Measurements from ENCODE around the gene TMEM237.

Gene TMEM237

GRCh38 chr2:201574766-201575165 is 68.5 kb downstream of the TMEM237 start:
- H3K4me3 ChIP-seq (ENCODE audit: low read depth, low read length): no peak overlapping the region

GRCh38 chr2:201572846-201573508 is 70.3 kb downstream of the TMEM237 start:
- no peak for DNase-seq (ENCODE audit: low read depth)
- no peak overlapping the region for H3K4me3 ChIP-seq (ENCODE audit: low read depth, low read length)

More at GRCh38 chr2:201574766-201575165, 68.5 kb downstream of the TMEM237 start:
- DNase-seq (ENCODE audit: low read depth): no peak

Data from skeletal muscle cell (primary cell).